Mucosa of descending colon (tissue), 3 donors: ENCODE results near the gene SIK3. TPM values are rescaled to one million over a fixed set of nuclear protein-coding genes. Genes with fewer than 3 reads are reported as not detected.

Source experiments
- ATAC-seq: fragments of 200-7000 bp; cut with Tn5 transposase; one replicate; pipeline ENCODE4 v1.9.1; 2020; ENCODE audit warnings: mild to moderate bottlenecking, moderate library complexity
- DNase-seq, 3 donors: peaks; one replicate each; pipeline ENCODE4 v3.0.0-alpha.2; 2020
- H3K36me3 ChIP-seq: fragments of 200-600 bp; one replicate; pipeline ENCODE4 v1.8.0; 2021; ENCODE audit warnings: low read depth, mild to moderate bottlenecking
- H3K4me1 ChIP-seq: fragments of 200-600 bp; one replicate; pipeline ENCODE4 v1.8.0; 2021; ENCODE audit warnings: low read depth, mild to moderate bottlenecking
- H3K4me3 ChIP-seq: fragments of 200-600 bp; one replicate; pipeline ENCODE4 v1.8.0; 2021; ENCODE audit warnings: mild to moderate bottlenecking
- H3K9me3 ChIP-seq: fragments of 200-600 bp; one replicate; pipeline ENCODE4 v1.8.0; 2021; ENCODE audit warnings: mild to moderate bottlenecking
- CTCF ChIP-seq: fragments of 200-600 bp; IDR thresholded peaks from one replicate; pipeline ENCODE4 v1.8.0; 2022; ENCODE audit warnings: antibody characterized with exemption, mild to moderate bottlenecking
- intact Hi-C, 2 donors: fragments of 100-400 bp; cut with DNase I in 1 of 2; cut with micrococcal nuclease in 1 of 2; formaldehyde crosslinking; loops; one replicate each; pipeline versions ENCODE4 v1.11.0 to v1.11.1; 2022; cut with DNase I, micrococcal nuclease
- total RNA-seq, 3 donors: library from RNA; stranded (reverse); fragmentation: NEBNext Ultra II Directional in 2 of 3; extraction: Animal tissue kit (Norgen Biotek cat#: 25700) in 2 of 3; gene quantifications; one replicate each; pipeline versions ENCODE4 v1.2.1 to v1.2.4, GENCODE V29; 2021 to 2023
- donor health status: DM: no; HTN: no; CAD: no; lungs with moderate emphysema.
- donor health status: DM: no; HTN: no; CAD: no.
- donor health status: DM: no; HTN: yes; CAD: no.

SIK3 gene
- total RNA-seq, 3 donors from 2014 or later, result 28.1 to 55.6 (median 41.8) TPM

DNA sequence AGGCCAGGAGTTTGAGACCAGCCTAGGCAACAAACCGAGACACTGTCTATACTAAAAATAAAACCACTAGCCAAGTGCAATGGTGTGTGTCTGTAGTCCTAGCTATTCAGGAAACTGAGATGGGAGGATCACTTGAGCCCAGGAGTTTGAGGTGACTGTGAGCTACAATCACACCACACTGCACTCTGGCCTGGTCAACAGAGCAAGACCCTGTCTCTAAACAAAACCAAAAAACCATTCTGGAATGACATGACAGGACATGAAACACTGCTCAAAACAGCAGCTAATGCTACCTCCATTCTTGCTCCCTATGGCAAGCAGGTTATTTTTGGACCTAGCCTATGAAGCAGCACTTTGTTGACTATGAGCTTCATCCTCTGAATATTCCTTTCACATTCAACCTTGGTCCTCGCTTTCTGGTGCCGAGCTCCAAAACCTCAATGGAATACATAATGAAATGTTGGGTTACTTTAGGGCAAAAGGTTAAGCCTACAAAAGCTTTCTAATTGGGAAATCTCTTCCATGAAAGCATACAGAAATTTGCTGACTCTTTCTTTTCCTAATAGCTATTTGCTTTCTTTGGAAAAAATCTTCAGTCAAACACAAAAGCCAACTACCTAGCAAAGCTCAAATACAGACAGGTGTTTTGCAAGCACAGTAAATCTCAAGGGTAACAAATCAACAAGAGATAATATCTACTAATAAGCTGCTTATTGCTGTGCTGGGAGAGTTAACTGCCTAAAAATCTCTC is 21.1 kb downstream of the SIK3 start:
- intact Hi-C loops, result no loop called here
- no peak for TF ChIP-seq CTCF
- no peak overlapping the region for H3K4me3 ChIP-seq
- DNase-seq (no peak), ATAC-seq (no peak)
- H3K36me3 ChIP-seq, result no peaks in the 10 kb centered on the region
- no peaks in the 10 kb centered on the region for H3K9me3 ChIP-seq
- H3K4me1 ChIP-seq, result peaks cover 32% of the 10 kb centered on the region

DNA sequence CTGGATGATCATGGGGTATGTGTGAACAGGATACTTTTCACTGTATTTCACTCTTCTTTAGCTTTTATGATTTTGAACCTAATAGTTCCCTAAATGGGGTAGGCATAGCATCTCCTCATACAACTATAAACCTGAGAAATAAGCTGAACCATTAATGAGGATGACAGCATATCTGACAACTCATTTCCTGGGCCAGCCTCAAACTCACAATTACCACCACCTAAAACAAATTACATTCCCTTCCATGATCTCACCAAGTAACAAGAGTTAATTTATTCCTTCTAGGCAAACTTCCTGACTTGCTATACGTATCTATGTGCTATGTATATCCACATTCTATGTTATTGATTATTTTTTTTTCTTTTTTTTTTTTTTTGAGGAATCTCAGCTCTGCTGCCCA is 23.0 kb downstream of the SIK3 start:
- Histone ChIP-seq H3K36me3 (no peaks in the 10 kb centered on the region), H3K9me3 (no peaks in the 10 kb centered on the region), H3K4me3 (no peak overlapping the region), H3K4me1 (peaks cover 34% of the 10 kb centered on the region)
- ATAC-seq (no peak), DNase-seq (no peak)
- no peak for TF ChIP-seq CTCF
- intact Hi-C loops, result no loop called here

GRCh38 chr11:117074119-117074518 is 24.1 kb downstream of the SIK3 start:
- H3K9me3 ChIP-seq, result no peaks in the 10 kb centered on the region
- intact Hi-C loops, result no loop called here
- H3K36me3 ChIP-seq, result no peaks in the 10 kb centered on the region
- H3K4me3 ChIP-seq, result no peak overlapping the region
- peaks cover 34% of the 10 kb centered on the region for H3K4me1 ChIP-seq
- DNase-seq (no peak), ATAC-seq (peak; percentile 6)
- no peak for TF ChIP-seq CTCF

DNA sequence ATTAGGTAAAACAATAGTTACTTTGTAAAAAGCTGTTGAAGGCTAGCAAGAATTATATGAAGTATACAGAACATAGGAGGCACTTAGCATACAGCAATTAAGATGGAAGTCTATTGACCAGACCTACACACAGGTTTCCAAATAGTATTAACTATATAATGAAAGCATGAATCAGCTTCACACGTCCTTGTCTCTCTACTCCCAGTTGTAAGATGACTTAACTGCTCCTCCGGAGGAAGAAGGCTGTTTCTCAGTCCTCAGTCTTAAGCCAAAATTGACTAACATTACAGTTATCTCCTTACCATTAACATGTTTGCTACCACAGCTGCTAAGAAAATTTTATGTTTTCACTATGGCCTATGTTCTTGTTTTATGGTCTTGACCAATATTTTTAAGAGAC is 24.7 kb downstream of the SIK3 start:
- TF ChIP-seq CTCF, result no peak
- H3K4me1 ChIP-seq, result peaks cover 34% of the 10 kb centered on the region
- no peak overlapping the region for H3K4me3 ChIP-seq
- DNase-seq, result no peak
- no peaks in the 10 kb centered on the region for H3K9me3 ChIP-seq
- no peaks in the 10 kb centered on the region for H3K36me3 ChIP-seq
- intact Hi-C loops, result no loop called here
- ATAC-seq, result peak; percentile 24

DNA sequence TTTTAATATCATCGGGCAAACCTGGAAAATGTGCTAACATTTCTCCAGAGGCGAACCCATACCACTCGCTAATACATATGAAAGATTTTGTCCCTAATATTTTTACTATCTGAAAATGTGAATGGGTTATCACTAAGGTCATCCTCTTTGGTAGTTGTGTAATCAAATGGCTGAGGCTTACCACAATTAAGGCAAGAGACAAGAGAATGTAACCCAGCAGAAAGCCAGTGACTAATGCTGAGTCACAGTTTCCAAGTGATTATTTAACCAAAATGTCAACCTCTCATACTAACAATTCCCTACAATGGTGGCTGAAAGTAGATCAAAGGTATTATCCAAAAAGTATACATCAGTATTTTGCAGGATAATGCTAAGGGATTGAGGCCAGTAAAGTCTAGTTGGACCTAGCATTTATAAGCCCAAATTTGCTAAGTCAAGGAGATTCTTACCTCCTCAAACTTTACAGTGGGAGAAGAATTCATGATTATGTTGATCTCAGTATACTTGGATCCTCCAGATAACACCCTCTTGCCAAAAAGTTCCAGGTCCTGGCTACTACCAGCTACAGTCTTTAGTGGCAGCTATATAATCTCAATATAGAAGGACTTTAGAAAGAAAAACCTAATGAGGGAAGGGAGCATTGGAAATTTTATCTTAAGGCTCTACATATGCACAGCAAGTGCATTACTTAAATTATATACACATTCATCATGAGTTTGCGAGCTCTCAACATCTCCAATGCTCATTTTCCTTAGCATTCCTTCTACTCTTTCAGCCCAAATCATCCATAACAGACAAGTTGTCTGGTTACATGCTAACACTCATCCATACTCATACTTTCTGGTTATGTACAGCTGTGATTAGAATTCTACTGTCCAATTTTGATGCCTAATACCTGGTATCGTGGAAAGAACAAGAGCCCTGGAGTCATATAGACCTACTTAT is 25.4 kb downstream of the SIK3 start:
- H3K4me1 ChIP-seq, result peaks cover 28% of the 10 kb centered on the region
- H3K36me3 ChIP-seq, result no peaks in the 10 kb centered on the region
- H3K9me3 ChIP-seq, result no peaks in the 10 kb centered on the region
- ATAC-seq (peak; percentile 70), DNase-seq (no peak)
- TF ChIP-seq CTCF, result no peak
- no peak overlapping the region for H3K4me3 ChIP-seq
- intact Hi-C loops, result no loop called here
